Activated CD4-positive, alpha-beta T cell treated with anti-CD3 and anti-CD28 coated beads, Interleukin-2, amount 50 U/mL, for 24 hours (primary cell): ENCODE data around the gene EFHD1.

ENCODE experiments used
- DNase-seq, 2 donors: peaks; one replicate each; pipeline ENCODE4 v3.0.0-alpha.2; 2020; ENCODE audit warnings: low read depth in 1 of 2, low spot score in 1 of 2

EFHD1 gene, protein sequence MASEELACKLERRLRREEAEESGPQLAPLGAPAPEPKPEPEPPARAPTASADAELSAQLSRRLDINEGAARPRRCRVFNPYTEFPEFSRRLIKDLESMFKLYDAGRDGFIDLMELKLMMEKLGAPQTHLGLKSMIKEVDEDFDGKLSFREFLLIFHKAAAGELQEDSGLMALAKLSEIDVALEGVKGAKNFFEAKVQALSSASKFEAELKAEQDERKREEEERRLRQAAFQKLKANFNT

GRCh38 chr2:232633413-232634205, at the start of gene EFHD1:
EFHD1 (plus strand) TSS chr2:232633604; CDS start chr2:232633705, 101 bp downstream.
- DNase-seq: peak; percentile 16 to 26

DNA sequence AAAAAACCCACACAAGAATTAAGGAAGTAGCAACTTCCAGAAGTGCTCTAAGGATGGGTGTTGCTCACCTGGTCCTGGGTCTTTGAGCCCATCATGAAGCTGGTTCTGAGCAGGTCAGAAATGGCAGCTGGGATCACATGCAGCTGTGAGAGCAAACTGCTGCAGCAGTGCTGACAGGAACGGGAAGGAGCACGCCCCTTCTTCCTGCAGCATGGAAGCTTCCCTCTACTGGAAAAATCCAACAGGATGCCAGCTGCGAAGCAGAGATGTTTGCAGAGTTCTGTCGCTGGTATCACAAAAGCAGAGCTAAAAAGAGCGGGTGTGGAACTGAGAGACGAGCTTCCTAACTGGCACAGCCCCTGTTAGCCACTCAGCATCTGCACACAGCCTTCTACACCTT, 49.2 kb upstream of the EFHD1 start:
- DNase-seq: no peak

GRCh38 chr2:232586943-232587505, 46.4 kb upstream of the EFHD1 start:
- DNase-seq: no peak

DNA sequence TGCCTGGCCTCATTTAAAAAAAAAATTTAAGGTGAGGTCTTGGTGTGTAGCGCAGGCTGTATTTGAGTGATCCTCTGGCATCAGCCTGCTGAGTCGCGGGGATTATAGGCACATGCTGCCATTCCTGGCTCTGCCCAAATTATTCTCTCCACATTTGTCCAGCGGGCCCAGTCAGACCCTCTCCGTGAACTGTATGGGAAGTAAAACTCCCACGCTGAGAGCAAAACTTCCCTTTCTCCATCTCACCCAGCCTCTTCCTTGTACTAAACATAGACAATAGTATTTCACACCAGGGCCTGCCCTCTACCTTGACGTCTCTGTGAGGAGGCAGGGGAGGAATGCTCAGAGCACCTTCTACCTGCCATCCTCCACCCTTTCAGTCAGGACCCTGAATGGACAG, 45.9 kb upstream of the EFHD1 start:
- no peak for DNase-seq

GRCh38 chr2:232588031-232588430, 45.4 kb upstream of the EFHD1 start:
- no peak for DNase-seq

GRCh38 chr2:232588680-232589585, 44.5 kb upstream of the EFHD1 start:
- no peak for DNase-seq

DNA sequence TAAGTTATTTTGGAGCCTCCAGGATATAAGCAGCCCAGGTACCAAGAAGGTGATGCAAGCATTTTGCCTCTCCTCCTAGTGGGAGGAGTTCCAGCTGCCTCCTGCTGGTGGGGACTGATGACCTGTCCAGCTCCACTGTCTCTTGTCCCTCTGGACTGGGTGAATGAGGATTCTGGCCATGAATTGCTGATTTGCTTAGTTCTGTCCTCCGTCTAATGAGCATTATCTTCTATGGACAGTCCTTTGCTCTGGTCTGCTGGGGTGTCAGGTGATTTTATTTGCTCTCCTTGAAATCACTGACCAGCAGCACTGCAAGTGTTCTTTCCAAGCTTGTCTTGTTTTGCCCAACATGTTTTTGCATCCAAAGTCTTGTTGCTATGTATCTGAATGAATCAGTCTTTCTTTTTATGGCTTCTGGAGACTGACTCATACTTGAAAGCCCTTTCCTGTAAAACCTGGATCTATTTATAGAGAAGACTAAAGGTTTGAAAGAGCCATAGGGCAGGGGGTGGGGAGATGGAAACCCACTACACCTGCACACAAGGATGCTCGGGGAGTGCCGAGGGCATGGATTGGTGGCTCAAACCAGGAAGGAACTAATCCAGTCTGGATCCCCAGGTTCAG, 40.5 kb upstream of the EFHD1 start:
- DNase-seq: no peak

- no peak for DNase-seq
Measured at GRCh38 chr2:232593982-232594381, 39.4 kb upstream of the EFHD1 start.

DNA sequence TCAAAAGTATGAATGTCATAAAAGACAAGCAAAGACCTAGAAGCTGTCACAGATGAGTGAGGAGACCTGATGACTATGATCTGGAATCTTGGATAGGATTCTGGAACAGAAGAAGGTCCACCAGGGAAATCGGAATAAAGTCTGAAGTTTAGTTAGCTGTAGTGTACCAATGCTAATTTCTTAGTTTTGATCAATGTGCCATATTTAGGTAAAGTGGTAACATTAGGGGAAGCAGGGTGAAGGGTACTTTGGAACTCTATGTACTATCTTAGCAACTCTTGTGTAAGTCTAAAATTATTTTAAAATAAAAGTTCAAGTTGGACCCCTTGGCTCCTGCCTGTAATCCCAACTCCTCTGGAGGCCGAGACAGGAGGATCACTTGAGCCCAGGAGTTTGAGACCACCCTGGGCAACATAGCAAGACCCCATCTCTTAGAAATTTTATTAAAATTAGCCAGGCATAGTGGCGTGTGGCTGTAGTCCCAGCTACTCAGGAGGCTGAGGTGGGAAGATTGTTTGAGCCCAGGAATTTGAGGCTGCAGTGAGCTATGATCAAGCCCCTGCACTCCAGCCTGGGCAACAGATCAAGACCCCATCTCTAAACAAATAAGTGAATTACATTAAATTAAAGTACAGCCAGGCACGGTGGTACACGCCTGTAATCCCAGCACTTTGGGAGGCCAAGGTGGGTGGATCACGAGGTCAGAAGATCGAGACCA, 35.9 kb upstream of the EFHD1 start:
- no peak for DNase-seq

DNA sequence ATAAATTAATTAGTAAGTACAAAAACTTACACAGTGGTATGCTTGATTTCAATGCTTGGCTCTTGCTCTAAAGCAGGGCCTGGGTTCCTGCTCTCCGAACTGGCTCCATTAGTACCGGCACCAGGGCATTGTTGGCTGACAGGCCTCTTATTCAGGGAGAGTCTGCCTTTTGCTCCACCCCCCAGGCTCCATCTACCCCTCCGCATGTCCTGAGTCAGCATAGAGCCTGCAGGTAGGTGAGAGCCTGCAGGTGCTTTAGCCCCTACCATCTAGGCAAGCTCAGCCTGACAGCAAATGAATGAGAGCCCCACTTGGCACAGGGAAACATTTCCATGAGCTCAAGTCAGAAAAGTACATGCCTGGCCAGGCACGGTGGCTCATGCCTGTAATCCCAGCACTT, 35.1 kb upstream of the EFHD1 start:
- DNase-seq: no peak

DNA sequence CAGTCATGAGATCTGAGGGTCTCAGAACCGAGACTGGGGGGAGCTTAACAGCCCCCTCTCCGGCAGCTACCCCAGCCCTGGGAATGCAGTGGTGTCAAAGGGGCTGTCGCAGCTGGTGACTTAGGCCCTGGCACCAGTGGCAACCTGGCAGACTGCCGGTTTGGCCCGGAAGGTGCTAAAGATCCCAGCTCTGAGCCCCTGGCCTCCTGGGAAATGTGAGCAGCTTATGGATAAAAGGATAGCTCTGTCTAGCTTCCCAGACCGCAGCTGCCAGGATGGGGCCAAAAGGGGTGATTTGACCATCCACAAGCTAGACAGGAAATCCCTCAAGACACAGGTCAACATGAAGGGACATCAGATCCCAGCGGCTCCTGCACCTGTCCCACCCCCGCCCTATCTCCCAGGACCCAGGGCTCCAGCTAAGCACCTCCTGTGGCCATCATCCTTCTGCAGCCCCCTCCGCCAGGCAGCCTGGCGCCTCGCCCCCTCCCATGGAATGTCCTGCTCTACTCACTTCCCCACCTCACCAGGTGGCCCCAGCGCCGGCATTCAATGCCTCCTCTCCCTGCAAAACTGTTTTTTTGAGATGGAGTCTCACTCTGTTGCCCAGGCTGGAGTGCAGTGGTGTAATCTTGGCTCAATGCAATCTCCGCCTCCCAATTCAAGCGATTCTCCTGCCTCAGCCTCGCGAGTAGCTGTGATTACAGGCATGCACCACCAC, 33.2 kb upstream of the EFHD1 start:
- no peak for DNase-seq

DNA sequence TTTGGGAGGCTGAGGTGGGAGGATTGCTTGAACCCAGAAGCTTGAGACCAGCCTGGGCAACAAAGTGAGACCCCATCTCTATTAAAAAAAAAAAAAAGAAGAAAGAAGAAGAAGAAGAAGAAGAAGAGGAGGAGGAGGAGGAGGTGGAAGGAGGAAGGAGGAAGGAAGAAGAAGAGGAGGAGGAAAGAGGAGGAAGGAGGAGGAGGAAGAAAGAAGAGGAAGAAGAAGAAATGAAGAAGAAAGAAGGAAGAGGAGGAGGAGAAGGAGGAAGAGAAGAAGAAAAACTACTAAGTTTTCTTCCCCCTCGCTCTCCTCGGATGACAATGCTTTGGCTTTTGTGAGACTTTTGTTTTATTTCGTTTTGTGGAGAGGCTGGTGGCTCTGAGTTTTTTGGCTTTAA, 30.1 kb upstream of the EFHD1 start:
- DNase-seq: no peak

DNA sequence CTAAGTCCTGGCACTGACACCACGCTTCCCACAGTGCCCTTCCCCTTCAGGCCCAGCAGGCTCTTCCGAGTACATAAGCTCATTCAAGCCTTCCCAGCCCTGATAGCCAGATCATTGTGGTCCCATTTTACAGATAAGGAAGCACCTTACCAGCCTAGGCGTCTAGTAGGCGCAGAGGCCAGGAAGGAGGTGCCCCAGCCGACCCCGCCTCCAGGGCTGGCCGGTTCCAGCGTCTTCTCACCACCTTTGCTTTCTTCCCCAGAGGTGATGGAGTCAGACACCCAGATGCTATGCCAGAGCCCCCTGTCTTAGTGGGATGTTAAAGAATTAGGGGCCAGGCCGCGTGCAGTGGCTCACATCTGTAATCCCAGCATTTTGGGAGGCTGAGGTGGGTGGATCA, 28.9 kb upstream of the EFHD1 start:
- no peak for DNase-seq

DNA sequence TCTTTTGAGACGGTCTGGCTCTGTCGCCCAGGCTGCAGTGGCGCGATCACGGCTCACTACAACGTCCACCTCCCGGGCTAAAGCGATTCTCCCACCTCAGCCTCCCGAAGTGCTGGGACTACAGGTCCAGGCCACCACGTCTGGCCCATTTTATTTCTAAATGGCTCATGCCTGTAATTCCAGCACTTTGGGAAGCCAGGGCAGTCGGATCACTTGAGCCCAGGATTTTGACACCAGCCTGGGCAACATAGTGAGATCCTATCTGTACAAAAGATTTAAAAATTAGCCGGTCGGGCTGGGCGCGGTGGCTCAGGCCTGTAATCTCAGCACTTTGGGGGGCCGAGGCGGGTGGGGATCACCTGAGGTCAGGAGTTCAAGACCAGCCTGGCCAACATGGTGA, 26.4 kb upstream of the EFHD1 start:
- DNase-seq: no peak

DNA sequence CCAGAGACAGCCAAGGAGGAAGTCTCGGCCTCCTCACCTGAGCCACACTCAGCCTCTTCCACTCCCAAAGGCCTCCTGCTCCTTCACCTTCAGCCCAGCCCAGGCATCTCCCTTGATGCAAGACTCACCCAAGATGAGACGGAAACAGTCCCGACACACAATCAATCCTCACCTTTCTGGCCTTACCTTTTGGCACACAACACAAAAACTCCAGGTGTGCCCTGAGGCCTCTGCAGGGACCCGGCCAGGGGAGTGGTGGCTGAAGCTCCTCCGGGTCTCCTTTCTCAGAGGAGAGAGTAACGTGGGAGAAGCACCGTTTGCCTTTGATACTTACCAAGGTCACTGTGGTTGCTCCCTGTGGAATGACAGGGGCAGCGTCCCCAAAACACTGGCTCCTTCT, 23.8 kb upstream of the EFHD1 start:
- no peak for DNase-seq

GRCh38 chr2:232610081-232610480, 23.3 kb upstream of the EFHD1 start:
- no peak for DNase-seq

- no peak for DNase-seq
Measured at GRCh38 chr2:232611061-232611460, 22.3 kb upstream of the EFHD1 start.

DNA sequence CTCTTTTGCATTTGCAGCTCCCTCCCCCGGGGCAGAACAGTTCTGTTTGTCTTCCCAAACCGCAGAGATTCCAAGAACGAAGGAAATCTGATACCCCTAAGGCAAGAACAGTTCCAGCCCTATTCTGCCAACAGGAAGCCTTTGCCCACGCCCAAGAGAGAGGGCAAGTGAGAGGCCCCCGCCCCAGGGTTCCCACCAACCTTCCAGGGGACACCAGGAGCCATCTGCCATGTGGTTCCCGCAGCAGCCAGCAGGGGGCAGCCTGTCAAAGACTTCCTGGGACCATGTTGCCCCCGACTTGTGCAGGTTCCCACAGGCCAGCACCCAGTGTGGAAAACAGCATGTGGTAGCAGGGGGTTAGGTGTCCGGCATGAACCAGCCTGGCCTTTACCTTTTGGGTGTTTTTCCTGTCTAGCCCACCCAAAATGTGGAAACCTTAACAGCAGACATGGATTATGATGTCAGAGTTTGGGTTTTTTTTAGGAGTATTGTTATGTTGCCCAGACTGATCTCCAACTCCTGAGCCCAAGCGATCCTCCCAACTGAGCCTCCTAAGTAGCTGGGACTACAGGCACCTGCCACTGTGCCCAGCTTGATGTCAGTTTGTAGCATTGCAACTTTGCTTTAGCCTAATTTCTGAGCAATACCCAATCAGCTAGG, 21.7 kb upstream of the EFHD1 start:
- peak; percentile 45 to 62 for DNase-seq

- DNase-seq: no peak
Measured at GRCh38 chr2:232613538-232614134, 19.8 kb upstream of the EFHD1 start.
